GM15510 (cell line): Measurements from ENCODE around the gene GRID1.

ENCODE experiments used
- POLR2A ChIP-seq: IDR thresholded peaks from 3 replicates; pipeline ENCODE4 v1.6.1; 2011; ENCODE audit warnings: borderline replicate concordance; ENCODE audit not compliant: insufficient read length; ENCODE audit errors: extremely low read depth

GRID1 gene

DNA sequence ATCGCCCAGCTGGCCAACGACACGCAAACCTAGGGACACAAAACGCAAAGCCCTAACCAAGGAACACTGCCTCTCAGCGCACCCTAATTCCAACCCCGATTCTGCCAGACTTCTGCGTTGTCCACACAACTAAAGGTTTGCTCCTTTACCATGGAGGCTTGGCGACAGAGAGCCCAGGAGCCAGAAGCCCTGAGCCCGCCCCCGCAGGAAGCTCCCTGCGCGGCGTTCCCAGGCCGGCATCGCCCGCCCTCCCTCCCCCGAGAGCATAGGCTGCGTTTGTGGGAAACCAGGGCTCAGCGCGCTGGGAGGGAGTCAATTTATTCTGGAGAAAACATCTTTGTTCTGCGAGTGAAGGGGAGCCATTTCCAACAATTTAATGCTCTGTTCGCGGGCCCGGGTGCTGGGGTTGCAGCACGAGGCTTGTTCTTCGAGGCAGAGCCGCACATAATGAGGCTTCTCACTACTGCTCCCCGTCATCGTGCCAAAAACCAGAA, 103.9 kb downstream of the GRID1 start:
- TF ChIP-seq POLR2A: no peak

DNA sequence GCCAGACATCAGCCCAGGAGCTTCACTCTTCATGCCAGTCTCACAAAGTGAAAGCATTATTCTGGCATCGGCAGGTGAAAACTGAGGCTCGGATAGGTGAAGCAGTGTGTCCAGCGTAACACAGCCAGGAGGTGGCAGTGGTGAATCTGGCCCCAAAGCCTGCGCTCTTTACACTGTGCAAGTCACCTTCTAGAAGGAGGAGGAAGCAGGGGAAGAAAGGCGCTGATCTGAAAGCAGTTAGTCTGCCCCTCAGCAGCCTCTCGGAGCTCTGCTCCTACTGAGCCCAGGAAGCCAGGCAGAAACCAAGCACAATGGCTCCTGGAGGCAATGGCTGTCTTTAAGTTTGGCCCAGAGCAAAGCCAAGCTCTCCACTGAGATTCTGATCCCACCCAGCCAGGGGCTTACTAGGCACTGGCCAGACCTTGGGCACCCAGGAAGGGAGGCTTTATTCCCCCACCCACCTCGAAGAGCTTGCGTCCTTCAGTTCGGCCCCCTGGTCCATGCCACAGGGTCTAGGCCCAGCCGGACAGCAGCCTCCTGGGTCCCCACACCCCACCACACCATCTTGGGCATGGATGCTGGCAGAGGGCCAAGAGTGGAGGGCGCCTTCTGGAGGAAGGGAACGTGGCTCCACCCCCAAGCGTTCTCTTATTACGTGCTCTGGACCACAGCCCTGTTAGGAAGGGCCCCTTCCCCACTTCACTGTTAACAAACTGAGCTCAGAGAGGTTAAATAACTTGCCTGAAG, 104.5 kb downstream of the GRID1 start:
- no peak for TF ChIP-seq POLR2A

DNA sequence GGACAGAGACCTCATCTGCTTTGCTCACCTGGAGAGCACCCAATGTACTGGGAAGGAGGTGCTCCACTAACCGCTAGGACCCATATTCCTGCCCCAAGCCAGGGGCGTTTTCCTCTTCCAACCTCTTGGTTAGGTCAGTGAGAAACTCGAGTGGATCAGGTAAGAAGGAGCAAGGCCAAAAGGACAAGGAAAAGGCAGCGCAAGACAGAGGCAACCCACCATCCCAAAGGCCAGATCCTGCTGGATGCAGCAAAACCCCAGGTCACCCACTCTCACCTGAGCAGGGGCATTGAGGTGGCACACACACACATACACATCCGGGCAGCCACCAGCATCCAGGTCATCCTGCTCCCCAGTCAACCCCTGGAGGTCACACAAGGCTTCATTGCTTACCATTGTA, 105.1 kb downstream of the GRID1 start:
- no peak for TF ChIP-seq POLR2A

DNA sequence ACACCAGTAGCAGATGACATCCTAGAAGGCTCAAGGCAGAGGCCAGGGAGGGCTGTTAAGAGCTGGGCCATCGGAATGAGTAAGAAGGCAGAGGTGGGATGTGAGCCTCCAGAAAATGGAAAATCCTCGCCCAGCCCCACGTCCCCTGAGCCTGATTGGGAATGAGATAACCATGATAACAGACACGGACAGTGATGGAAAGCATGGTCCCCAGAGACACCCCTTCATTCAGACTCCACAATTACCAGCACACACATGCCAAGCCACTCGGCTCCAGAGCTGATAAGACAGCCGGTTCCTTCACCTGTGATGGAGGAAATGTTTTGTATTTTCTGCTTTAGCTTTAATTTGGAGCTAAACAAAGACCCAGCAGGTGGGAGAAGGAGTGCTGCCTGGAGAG, 106.0 kb downstream of the GRID1 start:
- no peak for TF ChIP-seq POLR2A

DNA sequence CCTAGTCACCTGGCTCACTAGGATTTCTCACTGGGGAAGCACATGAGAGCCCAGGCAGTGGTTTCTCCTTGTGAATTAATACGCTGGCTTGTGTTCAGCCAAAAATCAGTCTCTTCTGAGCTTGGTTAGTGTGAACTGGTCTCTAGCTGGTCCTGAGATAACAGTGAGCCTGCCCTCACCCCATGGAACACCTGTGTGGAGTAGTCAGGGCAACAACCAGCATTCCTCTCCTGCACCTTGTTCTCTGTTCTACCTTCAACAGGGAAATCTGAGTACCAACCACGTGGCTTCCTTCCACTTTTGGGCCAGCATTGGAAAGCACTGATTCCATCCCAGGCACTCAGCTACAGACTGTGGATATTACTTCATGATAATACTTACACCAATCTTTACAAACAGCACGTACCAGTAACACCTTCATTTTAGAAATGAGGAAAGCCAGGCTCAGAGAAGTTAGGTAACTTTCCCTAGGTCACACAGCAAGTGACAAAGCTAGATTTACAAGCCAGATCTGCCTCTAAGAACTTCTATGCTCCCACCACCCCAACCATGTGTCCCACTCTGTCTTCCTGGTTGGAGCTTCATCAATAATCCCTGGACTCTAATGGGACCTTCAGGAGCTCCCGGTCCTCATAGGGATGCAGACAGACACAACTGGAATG, 106.6 kb downstream of the GRID1 start:
- no peak for TF ChIP-seq POLR2A

DNA sequence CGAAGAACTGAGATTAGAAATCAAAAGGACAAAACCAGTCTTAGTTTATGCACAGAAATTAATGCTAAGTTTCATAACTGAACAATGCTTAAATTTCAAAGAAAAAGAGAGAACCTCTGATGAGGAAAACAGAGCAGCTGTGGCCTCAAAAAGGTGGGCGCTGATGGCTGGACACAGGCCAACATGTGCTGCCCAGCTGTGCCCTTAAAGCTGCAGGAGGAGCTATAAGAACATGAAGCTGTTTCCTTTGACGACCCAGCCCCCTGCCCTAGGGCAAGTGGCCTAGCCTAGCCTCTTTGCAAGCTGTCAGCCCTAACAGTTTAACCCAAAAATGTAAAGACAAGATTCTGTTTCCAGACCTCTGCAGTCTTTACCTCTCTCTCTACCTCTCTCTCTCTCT, 107.7 kb downstream of the GRID1 start:
- TF ChIP-seq POLR2A: no peak

DNA sequence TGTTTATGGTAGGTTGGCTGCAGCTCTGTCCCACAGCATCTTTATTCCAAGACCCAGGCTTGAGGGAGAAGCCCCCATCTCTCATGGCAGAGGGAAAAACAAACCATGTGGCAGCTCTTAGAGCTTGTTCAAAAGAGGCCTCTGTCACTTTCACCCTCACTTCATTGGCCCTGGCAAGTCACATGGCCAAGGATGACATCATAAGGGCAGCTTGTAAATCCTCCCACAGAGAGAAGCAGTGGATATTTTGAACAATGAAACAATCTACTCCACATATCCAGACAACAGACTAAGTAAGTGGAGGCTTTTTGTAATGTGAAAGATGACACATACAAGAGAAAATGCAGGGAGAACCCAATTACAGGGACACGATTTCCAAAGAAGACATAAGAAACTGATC, 108.1 kb downstream of the GRID1 start:
- no peak for TF ChIP-seq POLR2A

DNA sequence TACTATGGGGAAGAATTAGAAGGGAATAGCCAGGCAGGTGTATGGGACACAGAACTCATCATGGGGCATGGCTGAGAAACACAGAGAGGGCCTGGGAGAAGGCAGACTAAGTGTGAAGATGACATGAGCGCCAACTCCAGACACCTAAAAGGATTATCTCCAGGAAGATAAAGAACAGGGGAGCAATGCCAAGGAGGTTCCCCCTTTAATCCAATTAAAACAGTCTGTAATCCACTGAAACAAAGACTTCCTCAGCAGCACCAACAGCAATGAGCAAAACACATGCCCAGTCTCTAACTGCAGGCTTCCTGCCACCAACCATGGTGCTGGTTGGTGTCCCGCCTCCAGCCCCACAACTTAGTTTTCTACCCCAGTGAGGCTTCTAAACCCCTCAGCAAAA, 108.9 kb downstream of the GRID1 start:
- TF ChIP-seq POLR2A: no peak

DNA sequence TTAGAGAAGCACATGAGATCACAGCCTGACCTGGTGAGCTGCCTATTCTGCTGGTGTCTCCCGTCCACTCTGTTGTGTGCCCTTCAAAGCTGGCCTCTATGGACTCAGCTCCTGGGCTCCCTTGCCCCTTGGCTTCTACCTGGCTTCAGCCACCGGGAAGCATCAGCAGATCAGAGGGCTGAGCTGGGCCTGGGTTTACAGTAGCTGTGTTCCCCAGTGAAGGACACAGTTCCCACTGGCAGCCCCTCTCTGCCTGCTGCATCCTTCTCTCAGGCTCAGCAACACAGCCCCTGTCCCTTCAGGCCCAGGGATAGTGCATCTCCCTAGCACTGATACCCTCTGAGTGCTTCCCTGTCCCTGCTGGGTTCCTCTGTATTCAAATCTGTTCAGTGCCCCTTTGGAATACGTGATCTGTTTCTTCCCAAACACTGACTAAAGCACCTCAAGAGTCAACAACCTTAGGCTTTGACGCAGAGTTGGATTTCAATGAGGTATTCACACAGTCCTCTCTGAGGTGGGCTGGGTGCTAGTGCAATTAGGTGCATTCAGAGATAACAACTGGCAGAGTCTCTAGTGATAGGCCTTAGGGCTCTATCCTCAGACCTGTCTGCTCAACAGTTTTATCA, 109.8 kb downstream of the GRID1 start:
- TF ChIP-seq POLR2A: no peak

DNA sequence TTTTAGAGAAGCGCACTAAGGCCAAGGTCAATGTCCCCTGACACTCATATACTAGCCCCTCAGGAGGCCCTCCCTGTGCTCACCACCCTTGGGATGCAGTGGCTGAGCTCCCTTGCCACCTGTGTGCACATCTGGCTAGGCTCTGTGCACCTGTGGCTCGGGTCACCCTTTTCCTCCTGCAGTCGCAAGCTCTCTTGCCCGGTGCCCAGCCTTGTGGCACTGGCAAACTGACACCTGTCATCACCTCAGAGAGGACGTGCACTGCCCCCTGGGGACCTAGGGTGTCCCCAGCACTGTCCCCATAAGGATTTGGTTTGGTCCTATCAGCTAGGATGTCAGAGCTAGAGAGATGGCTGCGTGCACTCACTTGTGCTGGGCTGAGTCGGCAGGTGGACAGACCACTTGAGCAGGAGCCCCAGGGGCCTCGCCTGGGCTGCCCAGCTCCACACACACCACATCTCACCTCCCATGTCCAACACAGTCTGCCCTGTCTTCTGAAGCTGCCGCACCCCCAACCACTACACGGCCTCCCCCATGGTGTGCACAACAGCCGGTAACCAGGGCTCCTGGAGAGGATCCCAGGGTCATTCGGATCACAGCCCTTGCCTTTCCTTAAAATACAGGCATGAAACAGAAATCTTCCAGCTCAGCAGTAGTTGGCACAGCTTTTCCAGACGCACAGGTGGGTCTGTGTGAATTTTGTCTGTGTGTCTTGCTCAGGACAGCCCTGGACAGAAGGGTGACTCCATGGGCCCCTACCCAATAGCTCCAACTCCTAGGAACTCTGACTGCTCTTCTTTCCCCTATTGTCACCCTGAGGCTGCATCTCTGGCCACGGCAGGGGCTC, 111.0 kb downstream of the GRID1 start:
- TF ChIP-seq POLR2A: no peak

DNA sequence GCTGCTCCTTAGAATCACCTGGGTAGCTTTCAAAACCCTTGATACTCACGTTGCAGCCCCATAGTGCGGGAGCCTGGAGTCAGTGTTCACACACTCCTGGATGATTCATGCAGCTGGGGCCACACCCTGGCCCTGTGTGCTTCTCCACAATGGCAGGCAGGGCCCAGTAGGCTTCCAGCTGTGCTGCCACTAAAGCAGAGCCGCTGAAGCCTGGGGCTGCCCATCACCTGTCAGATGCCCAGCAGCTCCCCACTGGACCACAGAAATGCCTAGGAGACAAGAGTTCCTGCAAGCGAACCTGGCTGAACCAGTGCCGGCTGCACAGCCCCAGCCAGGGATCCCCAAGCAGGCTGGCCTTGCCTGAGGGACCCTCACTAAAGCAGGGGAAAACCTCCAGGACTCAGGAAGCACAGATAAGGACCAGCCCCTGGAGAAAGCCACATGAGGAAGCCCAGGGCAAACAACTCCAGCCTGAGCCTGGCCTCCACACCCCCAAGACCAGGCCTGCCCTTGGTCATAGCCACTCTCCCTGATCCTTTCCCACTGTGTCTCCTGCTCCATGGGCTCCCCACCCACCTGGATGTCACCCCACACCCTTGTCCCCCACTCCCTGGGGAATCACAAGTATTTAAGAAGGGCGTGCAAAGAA, 111.9 kb downstream of the GRID1 start:
- no peak for TF ChIP-seq POLR2A

DNA sequence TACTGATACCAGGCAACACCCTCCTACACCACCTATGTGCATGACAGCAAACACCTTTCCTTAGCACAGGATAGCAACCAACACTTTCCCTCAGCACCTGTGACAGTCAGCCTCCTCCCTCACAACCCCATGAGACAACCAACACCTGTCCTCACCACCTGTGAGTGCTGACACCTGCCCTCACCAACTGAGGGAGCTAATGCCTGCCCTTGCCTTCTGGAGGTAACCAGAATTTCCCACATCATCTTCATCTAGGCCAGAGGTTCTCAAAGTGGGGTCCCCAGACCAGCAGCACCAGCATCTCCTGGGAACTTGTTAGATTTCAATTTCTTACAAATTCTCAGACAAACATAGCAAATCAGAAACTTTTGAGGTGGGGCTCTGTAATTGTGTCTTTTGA, 112.5 kb downstream of the GRID1 start:
- no peak for TF ChIP-seq POLR2A

DNA sequence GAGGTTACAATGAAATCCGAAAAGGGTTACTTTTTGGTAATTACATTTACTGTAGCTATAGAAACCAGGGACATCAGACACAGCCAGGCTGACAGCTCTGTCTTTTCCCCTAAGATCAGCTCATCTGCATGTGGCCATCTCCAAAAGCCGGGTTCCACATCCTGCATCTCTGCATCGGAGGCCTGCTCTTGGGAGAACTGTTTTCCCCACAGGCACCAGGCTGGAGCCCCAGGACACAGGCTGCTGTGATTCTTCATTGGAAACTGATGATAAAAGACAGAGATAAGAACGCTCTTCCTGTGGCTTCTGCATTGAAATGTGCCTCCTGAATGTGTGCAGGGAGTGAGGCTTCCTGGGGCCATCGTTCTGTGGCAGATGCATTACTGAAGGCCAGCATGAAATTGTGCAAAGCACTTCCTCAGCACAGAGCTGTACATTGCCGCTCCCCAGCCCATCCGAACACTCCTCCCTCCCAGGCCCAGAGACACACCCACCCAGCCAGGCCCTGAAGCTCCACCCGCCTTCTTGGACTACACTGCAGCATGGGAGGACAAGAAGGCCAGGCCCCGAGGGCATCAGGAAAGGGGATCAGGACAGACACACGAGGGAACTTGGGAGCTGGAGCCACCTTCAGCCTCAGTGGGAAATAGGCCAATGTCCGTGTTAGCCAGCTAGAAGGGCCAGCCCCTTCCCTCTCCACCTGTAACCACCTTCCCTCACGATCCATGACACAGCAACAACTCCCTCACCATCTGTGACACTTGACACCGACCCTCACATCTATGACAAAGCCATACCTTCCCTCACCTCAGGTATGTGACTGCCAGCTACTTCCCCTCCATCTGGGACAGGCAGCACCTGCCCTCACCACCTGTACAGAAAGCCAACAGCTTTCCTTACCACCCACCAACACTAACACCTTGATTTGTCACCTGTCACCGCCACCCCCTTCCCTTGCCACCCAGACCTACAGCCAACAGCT, 113.2 kb downstream of the GRID1 start:
- TF ChIP-seq POLR2A: no peak

DNA sequence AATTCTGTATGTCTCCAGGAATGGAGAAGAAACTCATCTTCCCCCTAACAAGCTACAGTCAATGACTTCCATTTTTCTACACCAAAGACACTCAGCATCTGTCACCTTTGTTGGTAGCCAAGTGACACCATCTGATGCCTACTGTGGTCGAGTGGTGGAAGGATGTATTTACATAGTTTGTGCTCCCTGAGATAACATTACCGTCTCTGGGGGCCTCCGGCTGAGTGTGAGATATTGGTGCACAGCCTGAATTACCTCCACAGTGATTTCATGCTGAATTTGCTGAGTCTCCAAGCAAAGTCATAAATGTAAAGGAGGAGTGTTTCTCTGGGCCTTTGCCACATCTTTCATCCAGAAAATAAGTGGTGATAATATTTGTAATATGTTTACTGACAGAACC, 114.0 kb downstream of the GRID1 start:
- no peak for TF ChIP-seq POLR2A

DNA sequence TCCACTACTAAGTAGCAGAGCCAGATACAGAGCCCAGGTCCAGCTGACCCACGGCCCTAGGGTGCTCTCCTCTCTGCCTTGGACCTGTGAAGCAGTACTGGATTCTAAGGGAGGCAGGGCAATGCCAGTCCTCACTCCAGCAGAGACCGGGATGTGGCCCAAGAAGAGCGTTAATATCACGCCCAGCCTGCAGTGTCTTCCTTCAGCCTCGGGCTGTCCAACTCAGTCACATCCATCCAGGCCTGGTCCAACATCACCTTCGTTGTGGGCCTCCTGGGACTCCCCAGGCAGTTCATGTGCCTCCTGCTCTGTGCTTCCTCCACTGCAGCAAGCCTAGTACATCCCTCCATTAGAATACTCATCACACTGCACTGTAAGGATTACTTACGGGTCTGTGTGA, 114.5 kb downstream of the GRID1 start:
- TF ChIP-seq POLR2A: no peak
